ENCODE measurements around the gene RHBG. TPM values are rescaled to one million over a fixed set of nuclear protein-coding genes. Genes with fewer than 3 reads are reported as not detected.

The RHBG gene
- polyA plus RNA-seq, 1 experiment, result not detected

GRCh38 chr1:156356875-156357534, 12.0 kb upstream of the RHBG start:
- DNase-seq (ENCODE audit: low read depth, low spot score), result no peak
- Histone ChIP-seq H3K27ac (ENCODE audit: low read depth, low read length) (no peak overlapping the region), H3K4me3 (ENCODE audit: low read depth, low read length) (no peak overlapping the region), H3K27me3 (ENCODE audit: control insufficient read depth, insufficient read depth, low read length) (peaks cover 42% of the 10 kb centered on the region), H3K9me3 (ENCODE audit: control insufficient read depth, insufficient read depth, low read length) (no peaks in the 10 kb centered on the region; the same call in 1 of the 2 replicates)
- TF ChIP-seq CTCF (IDR thresholded peaks at IDR 0.05; ENCODE audit: low read depth, low read length), result peak; percentile 31
- ChIA-PET CTCF (interaction anchor here (1.1 kb wide), 1 partner anchor 89 kb away, joined by 6 read pairs; no protein-coding TSS in a partner anchor), POLR2A (no interaction called here)

- H3K27me3 ChIP-seq (ENCODE audit: control insufficient read depth, insufficient read depth, low read length), result peaks cover 37% of the 10 kb centered on the region
- no peaks in the 10 kb centered on the region; the same call in 1 of the 2 replicates for H3K9me3 ChIP-seq (ENCODE audit: control insufficient read depth, insufficient read depth, low read length)
- H3K4me3 ChIP-seq (ENCODE audit: low read depth, low read length), result no peak overlapping the region
- ChIA-PET CTCF (interaction anchor here (3.1 kb wide), 1 partner anchor 27 kb away, joined by 14 read pairs; no protein-coding TSS in a partner anchor), POLR2A (no interaction called here)
- DNase-seq (ENCODE audit: low read depth, low spot score), result no peak
- no peak overlapping the region for H3K27ac ChIP-seq (ENCODE audit: low read depth, low read length)
- TF ChIP-seq CTCF (IDR thresholded peaks at IDR 0.05; ENCODE audit: low read depth, low read length), result no peak
Observed at GRCh38 chr1:156357977-156358376, 11.0 kb upstream of the RHBG start.

- no peaks in the 10 kb centered on the region; the same call in 1 of the 2 replicates for H3K9me3 ChIP-seq (ENCODE audit: control insufficient read depth, insufficient read depth, low read length)
- TF ChIP-seq CTCF (IDR thresholded peaks at IDR 0.05; ENCODE audit: low read depth, low read length), result no peak
- H3K27me3 ChIP-seq (ENCODE audit: control insufficient read depth, insufficient read depth, low read length), result peaks cover 37% of the 10 kb centered on the region
- ChIA-PET CTCF (interaction anchor here (1.3 to 3.9 kb wide), 5 partner anchors 11 to 133 kb away, joined by 4 to 21 read pairs (median 5); no protein-coding TSS in a partner anchor), POLR2A (no interaction called here)
- no peak overlapping the region for H3K4me3 ChIP-seq (ENCODE audit: low read depth, low read length)
- H3K27ac ChIP-seq (ENCODE audit: low read depth, low read length), result no peak overlapping the region
- no peak for DNase-seq (ENCODE audit: low read depth, low spot score)
Observed at GRCh38 chr1:156358641-156359040, 10.4 kb upstream of the RHBG start.

- no peak overlapping the region for H3K4me3 ChIP-seq (ENCODE audit: low read depth, low read length)
- H3K27me3 ChIP-seq (ENCODE audit: control insufficient read depth, insufficient read depth, low read length), result peaks cover 41% of the 10 kb centered on the region
- no peak for TF ChIP-seq CTCF (IDR thresholded peaks at IDR 0.05; ENCODE audit: low read depth, low read length)
- ChIA-PET POLR2A (no interaction called here), CTCF (interaction anchor here (0.5 to 3.9 kb wide), 11 partner anchors 11 to 263 kb away, joined by 3 to 21 read pairs (median 5); no protein-coding TSS in a partner anchor)
- DNase-seq (ENCODE audit: low read depth, low spot score), result no peak
- no peak overlapping the region for H3K27ac ChIP-seq (ENCODE audit: low read depth, low read length)
- no peaks in the 10 kb centered on the region; the same call in 1 of the 2 replicates for H3K9me3 ChIP-seq (ENCODE audit: control insufficient read depth, insufficient read depth, low read length)
Observed at GRCh38 chr1:156359249-156359648, 9.8 kb upstream of the RHBG start.

- peak; percentile 59 for TF ChIP-seq CTCF (IDR thresholded peaks at IDR 0.05; ENCODE audit: low read depth, low read length)
Observed at GRCh38 chr1:156359973-156360372, 9.0 kb upstream of the RHBG start.

More at GRCh38 chr1:156359973-156360372, 9.0 kb upstream of the RHBG start:
- Histone ChIP-seq H3K27ac (ENCODE audit: low read depth, low read length) (no peak overlapping the region), H3K4me3 (ENCODE audit: low read depth, low read length) (no peak overlapping the region), H3K27me3 (ENCODE audit: control insufficient read depth, insufficient read depth, low read length) (peaks cover 46% of the 10 kb centered on the region), H3K9me3 (ENCODE audit: control insufficient read depth, insufficient read depth, low read length) (no peaks in the 10 kb centered on the region; the same call in 1 of the 2 replicates)
- no peak for DNase-seq (ENCODE audit: low read depth, low spot score)
- CTCF ChIA-PET, result interaction anchor here (0.6 to 3.9 kb wide), 12 partner anchors 11 to 269 kb away, joined by 3 to 21 read pairs (median 5); no protein-coding TSS in a partner anchor
- POLR2A ChIA-PET, result no interaction called here

Measured in AG04450 (cell line).